HG03432 (cell line): Measurements from ENCODE around the gene GATAD2B.

Source experiments
- ATAC-seq: cut with Tn5 transposase; IDR thresholded peaks from one replicate; pipeline ENCODE4 v1.9.1; 2021; ENCODE audit warnings: mild to moderate bottlenecking, moderate library complexity; ENCODE audit not compliant: unreplicated experiment

Gene GATAD2B

DNA sequence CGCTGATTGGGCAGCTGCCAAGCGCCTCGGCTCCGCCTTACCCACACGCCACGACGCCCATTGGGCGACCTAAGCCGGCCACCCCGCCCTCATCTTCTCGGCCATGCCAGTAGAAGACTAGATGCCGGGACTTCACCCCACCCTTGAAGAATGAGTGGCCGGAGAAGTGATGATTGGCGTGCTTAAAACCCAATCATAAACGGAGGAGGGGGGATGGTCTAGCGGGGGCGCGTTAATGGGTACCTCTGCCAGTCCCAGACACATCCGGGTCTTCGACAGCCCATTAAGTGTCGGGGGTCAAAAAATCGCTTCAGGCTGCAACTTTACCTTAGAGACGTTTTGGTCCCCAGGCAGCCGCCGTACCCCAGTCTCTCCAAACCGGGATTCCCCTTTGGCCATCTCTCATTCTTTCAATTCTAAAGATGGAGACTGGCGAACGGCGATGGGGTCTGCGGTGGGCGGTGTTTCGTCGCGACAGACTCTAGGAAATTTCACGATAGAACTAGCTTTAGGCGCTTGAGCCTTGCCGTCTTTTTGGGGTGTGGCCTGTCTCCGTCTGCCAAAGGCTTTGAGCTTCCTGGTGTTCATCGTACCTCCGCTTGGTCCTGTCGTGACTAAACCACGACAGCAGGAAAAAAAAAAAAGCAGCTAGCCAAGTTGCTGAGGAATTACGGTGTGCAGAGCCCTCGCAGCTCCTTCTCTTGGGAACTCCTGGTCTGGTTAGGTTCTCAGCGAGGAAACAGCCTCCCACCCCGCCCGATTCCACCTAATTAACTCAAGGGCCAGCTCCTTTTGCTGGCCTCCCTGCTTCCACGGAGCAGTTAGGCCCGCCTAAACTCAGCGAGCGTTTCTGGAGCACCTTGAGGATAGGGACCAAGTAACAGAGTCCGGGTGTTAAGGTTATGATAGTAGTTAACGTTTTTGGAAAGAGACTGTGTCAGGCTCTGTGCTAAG lies at the start of gene GATAD2B:
TSS of gene GATAD2B (minus strand) at position 1 of the 954 bp plus-strand sequence. CDS start 94,625 bp downstream, outside the sequence.
- ATAC-seq, result peak; percentile 91

DNA sequence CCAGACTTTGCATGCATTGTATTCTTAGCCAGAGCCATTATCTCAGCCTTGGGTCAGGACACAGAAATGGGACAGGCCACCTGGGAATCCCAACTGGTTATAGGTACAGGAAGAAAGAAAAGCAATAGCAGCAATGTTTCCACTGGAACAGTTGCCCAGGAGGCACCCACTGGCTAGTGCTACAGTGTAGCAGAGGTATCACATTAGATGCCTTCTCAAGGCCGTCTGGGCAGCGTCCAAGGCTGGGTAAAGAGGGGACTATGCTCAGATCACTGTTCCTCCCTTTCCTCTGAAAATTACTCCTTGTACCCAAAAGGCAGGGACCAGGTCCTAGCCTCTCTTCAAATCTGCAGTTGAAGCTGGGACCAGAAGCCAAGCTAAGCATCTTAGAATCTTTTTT lies 47.6 kb upstream of the GATAD2B start:
- no peak for ATAC-seq

DNA sequence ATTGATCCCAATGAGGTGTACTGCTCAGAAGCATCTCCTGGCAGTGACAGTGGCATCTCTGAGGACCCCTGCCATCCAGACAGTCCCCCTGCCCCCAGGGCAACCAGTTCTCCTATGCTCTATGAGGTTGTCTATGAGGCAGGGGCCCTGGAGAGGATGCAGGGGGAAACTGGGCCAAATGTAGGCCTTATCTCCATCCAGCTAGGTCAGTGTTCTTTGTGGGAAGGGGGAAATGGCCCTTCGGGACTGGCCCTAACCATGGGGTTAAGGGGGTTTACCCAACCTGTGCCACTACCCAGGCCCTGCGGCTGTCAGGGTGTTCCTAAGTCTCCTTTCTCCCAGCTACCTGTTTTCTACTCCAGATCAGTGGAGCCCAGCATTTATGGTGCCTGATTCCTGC lies 46.2 kb upstream of the GATAD2B start:
- no peak for ATAC-seq

DNA sequence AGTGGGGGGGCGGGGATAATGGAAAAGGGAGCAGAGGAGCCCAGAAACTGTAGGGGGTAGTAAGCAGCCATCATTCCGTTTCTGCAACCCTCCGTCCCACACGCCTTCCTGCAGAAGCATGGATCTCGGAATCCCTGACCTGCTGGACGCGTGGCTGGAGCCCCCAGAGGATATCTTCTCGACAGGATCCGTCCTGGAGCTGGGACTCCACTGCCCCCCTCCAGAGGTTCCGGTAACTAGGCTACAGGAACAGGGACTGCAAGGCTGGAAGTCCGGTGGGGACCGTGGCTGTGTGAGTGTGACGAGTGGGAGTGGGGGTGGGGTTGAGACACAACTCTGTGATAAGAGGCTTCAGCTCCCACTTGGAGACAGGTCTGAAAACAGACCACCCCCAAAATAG lies 45.6 kb upstream of the GATAD2B start:
- ATAC-seq, result no peak

DNA sequence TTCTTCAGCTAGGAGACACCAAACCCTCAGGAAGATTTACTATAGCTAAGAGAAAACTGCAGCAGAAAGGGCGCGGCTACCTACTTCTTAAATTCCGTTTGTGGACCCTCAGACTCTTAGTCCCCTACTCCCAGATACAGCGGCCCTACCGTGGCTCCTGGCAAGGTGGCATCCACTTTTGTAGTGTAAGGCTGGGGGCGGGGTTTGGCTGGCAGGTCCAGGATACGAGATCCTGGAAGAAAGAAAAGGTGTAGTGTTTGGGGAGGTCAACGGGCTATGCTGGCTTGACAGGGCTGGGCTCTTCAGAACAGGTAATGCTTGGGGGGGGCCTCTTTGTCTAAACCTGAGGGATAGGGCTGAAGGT lies 45.2 kb upstream of the GATAD2B start:
- no peak for ATAC-seq

DNA sequence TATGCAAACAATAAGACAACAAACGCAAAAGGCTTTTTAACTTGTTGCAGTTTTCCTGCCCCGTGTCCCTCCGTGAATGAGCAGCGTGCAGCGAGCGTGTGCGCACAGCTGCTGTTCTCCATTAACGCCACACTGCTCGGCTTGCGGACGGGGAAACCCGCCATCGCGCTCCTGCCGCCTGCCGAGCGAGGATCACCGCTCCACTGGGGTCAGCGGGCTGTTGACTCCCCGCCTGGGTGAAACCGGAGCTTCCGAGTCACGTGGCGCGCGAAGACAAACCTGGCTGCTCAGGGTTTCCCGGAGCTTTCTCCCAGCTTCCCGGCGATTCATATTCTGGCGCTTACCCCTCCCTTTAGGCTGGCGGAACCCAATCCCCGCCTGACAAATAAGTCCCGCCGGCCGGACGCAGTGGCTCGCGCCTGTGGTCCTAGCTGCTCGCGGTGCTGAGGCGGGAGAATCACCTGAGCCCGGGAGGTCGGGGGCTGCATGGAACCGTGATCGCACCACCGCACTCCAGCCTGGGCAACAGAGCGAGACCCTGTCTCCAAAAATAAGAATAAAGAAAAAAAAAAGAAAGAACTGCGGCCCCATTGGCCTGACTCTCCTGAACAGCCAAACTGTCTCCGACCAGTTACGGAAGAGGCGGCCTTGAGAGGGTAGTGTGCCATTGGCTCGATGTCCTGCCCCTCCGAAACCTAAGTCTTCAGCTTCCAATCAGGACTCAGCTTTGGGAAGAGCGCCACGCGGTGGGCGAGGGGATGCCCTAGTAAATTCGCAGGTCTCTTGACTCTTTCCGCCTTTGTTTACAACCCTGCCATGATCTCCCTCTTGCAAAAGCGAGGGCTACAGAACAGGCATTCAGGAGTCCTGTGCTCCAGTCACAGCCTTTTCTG lies 44.6 kb upstream of the GATAD2B start, which contains the start of gene CREB3L4:
TSS of gene CREB3L4 (plus strand) at position 796 of the 893 bp plus-strand sequence. CDS start 624 bp downstream, outside the sequence.
- ATAC-seq, result peak; percentile 72

DNA sequence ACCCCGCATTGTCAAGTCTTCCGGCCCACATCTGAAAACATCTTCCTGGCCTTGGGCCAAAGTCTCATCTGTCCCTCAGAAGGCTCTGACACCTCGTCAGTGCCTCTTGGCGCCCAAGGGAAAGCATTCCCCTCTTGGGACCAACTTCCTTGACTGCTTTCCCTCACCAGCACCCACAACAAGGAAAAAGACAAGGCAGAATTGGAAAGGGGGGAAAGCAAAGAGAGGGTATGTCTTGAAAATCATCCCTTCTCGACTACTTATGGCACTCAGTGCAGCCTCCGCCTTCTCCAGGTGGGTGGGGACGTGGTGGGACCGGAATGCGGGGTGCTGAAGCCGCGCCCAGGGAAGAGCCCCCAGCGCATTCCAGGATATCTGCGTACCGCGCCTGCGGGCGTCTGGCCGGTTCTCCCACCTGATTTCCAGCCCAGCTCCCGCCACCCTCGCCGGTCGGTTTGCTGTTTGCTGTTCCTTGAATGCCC lies 41.1 kb upstream of the GATAD2B start:
- ATAC-seq, result no peak

DNA sequence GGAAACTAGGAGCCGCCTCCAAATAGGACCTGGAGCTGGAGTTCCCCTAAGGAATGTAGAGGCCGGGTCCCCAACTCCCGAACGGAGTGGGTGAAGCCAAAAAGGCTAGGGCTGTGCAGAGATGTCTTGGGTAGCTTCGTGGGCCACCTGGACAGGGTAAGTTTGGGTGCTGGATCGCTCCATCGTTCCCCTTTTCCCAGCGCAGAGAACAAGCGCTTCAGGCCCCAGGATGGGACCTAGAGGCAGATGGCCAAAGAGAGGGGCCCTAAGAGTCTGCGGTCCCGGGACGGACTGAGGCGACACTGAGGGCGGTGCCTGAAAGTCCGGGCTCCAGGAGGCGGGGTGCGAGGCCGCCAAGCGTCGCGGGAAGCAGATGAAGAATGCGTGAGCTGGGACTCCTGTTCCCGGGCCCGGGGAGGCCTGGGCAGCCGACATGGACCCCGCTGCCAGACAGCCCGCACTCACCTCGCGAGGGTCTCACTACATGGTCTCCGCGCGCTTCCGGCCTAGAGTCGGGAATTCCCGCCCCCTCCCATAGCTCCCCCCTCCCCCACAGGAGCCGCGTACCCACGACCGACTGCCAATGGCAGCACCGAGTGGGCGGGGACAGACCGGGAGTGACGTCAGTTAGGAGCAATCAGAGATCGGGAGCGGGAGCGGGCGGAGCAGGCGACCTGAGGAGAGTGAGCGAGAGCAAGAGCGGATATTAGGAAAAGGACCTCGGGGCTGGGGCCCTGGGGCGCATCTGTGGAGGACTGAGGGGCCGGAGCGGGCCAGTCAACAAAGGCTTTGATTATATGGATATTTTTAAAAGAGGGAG lies 40.5 kb upstream of the GATAD2B start, which contains the start of gene SLC39A1:
TSS of gene SLC39A1 (minus strand) at position 508 of the 820 bp plus-strand sequence. CDS start 822 bp downstream, outside the sequence.
- ATAC-seq, result peak; percentile 50

DNA sequence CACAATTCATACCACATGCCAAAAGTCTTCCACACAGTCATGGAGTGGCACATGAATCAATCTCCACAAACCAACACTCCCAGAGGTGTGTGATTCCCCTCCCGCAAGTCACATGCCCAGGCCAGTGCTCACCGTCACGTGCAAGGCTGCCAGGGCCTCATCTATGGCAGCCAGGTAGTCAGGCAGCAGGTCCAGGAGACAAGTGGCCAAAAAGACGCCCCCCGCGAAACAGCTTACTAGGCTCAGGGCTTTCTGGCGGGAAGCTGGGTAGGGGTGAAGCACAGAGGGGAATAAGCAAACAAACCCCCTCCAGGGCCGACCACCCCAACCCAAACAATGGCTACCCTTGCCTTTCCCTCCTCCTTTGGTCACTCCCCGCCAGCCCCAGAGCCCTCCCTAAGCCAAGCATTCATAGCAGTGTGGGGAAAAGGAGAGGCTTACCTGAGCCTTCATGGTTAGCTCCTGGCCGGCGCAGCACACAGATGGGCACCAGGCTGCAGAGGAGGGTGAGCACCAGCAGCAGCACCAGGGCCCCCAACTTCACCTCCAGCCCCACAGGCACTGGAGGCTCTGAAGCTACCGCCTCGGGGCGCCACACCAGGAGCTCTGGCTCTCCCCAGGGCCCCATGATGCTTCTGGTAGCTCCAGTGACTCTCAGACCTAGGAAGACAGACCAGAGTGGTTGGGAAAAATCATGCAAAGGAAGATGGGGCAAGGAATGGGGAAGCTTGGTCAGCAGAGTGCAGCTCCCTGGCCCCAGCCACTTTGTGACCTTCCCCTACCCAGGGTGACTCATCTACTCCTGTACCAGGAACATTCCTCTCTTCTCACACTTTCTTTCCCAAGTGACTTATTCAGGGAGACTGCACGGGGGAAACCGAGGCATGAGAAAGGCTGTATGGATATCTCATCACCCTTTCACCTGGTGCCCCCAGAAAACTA lies 39.6 kb upstream of the GATAD2B start:
- ATAC-seq, result no peak

DNA sequence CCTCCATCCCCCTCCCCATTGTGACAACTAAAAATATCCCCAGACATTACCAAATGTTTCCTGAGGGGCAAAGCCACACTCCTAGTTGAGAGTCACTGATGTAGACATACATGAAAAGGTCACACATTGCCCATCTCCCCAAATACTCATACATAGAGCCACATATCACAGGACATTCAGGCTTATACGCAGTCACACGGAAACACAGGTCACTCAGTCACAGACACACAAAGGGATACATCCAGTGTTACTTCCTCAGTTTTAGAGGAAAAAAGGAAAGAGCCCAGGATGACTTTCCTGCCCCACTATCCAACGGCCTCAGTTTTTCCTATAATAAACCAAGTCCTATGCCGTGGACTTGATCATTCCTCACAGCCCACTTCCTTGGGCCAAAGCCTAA lies 38.6 kb upstream of the GATAD2B start:
- ATAC-seq, result no peak

DNA sequence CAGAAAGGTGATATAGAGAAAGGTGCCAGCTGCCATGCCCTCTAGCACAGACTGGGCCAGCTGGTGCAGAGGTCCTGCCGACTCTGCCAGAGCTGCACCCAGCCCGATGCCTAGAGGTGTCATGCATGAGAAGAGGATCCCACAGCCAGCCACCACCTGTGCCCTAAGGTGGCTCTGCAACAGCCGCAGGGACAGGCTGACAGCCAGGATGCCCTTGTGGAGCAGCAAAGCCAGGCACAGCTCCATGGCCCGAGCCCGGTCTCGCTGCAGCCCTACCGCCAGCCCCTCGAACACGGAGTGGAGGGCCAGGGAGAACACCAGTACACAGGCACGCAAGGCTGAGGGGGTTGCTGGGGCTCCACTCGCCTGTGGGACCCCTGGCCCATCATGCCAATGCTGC lies 37.4 kb upstream of the GATAD2B start:
- ATAC-seq, result no peak

DNA sequence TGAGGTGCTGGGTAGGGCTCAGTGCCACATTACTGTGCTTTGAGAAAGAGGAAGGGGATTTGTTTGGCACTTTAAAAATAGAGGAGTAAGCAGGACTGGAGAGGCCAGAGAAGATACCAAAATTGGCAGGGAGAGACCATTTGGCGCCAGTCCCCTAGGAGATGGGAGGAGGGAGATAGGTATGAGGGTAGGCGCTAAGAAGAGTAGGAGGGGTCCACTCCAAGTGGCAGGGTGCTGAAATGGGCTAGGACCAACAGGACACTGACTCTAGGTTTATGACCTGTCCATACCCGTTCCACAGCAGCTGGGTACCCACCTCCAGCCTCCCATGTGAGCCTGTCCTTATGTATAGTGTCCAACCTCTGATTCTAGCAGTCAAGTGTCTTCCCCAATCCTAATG lies 36.7 kb upstream of the GATAD2B start:
- ATAC-seq, result no peak

DNA sequence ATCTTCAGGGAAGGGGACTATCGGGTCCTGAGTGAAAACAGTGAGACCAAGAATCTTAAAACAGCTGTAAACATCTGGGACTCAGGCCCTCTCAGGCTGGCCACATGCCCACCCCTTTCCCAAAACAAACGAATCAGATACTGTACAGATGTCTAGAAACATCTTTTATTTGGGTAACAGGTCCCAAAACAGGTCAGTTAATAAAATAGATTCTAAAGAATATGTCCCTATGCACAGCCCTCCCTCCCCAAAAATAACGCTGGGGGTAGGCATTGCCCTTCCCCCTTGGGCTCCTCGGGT lies 36.1 kb upstream of the GATAD2B start:
- ATAC-seq, result no peak

DNA sequence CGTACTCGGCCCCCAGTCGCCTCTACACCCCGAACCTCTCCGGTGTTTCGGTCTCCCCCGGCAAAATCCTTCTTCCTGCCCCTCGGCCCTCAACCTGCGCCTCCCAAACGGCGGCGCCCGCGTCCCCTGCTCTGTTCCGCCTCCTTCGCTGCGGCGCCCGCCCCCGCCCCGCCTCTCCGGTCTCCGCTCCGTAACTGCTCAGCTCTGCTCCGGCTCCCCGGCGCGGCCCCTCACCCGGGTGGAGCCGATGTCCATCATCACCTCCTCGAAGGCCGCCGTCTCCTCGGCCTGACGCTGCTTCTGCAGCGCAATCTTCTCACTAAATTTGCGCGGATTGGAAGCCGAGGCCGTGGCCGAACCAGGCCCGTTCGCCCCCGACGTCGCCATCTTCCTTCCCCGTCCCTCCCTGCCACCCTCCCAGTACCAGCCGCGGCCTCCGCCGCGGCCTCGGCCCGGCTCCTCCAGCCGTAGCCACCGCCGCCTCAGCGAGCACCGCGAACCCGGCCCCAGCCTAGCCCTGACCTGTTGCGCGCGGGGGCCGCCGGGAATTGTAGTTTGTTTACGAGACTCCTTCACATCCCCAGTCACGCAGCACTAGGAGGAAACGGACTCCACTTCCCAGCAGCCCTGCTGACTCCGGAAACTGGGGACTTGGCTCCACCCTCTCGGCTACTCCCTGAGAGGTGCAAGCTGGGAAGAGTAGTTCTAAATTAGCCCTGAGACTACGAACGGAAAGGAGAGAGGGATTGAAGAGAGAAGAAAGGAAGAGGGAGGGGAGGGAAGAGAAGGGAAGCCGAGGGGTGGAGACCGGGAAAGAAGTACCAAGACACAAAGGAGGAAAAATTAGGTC lies 35.6 kb upstream of the GATAD2B start, which contains the start of gene CRTC2:
TSS of gene CRTC2 (minus strand) at position 502 of the 850 bp plus-strand sequence. CDS start at position 387, 115 bp downstream.
- peak; percentile 69 for ATAC-seq

DNA sequence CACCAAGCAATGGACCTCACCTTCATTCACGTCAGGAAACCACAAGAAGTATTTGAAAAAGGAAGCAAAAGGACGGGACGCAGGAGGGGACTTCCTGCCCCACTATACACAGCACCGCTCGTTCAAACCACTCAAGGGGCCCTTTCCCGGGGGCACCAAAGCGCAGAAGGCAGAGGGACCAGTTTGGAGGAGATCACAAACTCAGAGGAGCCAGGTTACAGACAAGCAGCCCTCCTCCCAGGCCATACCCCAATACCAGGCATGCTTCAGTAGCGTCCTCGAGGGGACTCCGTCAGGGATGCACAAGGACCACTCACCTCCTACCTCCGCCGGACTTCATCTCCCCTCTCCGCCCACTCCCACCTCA lies 35.0 kb upstream of the GATAD2B start:
- ATAC-seq, result peak; percentile 11

DNA sequence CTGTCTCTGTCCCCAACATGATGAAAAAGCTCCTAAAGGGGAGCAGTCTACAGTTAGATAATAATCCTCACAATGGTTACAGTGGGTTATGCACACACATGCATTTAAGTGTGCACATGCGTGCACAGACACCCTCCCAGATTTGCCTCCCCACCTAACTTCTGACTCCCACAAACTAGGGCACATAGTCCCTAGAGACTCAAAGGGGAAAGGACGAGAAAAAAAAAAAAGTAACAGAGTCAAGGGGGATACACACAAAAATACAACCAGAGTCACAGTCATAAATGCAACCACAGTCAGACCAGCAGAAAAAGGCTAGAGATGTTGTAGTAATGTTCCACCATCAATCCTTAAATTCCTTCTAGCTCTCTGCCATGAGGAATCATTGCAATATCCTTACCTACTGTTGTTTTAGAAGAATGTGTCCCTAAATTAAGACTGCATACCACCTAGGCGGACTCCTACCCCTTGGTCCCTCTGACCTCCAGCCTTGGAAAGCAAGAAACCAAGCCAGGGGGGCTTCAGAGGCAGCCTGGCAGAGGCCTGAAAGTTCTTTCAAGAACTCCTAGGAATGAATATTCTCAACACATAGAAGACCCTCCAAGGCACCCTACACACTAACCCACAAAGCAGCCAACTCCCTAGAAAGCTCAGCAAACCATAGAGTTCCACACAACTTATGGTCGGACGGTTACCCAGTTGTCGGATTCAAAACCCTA lies 34.4 kb upstream of the GATAD2B start:
- ATAC-seq, result no peak

DNA sequence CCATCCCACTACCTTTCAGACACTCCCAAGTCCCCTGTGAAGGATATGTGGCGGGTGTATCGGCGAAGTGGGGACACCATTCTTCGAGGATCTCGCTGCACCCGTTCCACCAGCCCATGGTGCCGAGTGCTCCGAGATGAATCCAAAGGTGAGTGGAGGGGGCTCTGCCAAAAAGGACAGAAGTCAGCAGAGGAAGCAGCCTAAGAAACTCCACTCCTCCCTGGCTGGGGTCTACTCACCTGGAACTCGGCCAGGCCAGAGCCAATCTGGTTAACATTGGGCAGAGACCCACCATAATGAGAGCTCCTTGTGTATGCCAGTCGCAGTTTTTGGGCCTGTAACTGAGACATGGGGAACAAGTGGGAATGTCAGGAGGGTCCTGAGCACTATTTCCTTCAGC lies 32.1 kb upstream of the GATAD2B start:
- ATAC-seq, result no peak

DNA sequence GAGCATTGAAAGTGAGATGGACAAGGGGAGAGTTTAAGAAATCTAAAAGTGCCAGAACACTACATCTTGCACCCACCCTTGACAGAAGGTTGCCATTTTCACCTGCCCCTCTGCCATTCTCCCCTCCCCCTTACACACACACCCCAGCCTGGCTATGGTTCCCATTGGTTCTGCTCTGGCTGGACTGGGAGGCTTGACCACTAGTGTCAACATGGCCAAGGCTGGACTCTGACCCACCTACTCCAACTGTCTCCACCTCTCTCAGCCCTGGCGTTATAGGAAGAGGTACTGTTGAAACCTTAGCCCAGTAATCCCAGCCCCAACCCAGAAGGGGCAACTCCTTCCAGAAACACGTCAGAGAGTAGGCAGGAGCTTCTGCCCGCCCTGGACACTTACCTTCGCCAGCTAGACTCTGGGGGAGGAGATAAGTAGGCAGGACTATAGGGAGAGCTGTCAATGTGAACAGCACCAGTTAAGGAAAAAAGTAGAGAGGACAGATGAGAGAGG lies 31.1 kb upstream of the GATAD2B start:
- no peak for ATAC-seq
